NCI-H2196 treated with DMSO at 0.1 percent for 48 hours (cell line): Measurements from ENCODE around the gene MAGI2.
"Not testable (repeated sequence)": the region's sequence is repeated elsewhere in the genome, so short reads cannot be mapped to it uniquely, and the experiment has no call there.

Experiments
- DNase-seq: peaks from one replicate; lab custom pipeline; 2025; ENCODE audit not compliant: unreplicated experiment; lab: John Stamatoyannopoulos, UW

Gene MAGI2

DNA sequence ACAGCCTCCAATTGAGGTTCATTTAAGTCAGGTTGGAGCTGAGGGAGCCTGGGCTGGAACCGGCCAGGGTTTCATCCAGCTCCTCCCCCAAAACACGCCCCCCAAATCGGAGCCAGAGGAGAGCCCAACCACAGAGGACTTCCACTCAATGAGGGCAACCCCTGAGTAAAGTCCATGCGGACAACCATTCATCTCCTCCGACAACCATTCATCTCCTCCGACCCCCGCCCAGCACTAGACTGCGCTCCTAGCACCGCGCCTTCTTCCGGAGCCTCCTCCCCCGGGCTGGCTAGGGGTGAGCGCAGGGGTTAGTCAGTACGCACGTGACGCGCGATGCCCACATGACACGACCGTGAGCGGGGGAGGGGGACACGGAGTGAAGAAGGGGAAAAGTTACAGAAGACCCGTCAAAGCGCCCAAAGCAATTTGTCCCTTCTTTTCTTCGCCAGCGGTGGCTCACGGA is 1.4 kb downstream of the MAGI2 start:
- DNase-seq: no peak

DNA sequence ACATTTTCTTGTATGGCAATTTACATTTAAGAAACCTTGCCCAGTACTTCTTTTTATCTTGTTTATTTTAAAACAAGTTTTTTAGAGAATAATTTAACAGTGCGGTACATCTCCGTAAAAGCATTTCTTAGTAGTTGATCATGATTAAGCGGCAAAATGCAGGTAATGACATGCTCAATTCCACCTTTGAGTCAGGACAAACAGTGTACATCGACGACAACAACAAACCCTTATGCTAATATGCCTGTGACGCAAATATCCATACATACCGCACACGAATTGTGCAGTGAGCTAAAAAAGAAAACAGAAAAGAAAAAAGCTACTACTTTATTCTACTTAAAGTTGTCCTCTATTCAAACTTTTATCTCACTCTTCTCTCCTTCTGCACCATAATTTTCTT is 1.9 kb downstream of the MAGI2 start:
- no peak for DNase-seq

DNA sequence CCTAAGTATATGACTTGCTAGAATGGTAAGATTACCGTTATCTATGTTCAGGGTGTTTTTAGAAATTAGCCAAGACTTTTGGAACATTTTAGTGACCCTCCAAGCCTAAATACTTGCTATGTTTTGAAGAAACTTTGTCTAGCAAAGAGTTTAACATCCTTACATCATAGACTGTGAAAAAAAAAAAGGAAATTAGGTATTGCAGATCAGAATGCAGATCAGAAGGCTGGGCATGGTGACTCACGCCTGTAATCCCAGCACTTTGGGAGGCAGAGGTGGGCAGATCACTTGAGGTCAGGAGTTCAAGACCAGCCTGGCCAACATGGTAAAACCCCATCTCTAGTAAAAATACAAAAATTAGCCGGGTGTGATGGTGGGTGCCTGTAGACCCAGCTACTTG is 10.7 kb downstream of the MAGI2 start:
- not testable (repeated sequence) for DNase-seq

- DNase-seq: no peak
These were observed 17.1 kb downstream of the MAGI2 start for GRCh38 chr7:79436378-79436777.

DNA sequence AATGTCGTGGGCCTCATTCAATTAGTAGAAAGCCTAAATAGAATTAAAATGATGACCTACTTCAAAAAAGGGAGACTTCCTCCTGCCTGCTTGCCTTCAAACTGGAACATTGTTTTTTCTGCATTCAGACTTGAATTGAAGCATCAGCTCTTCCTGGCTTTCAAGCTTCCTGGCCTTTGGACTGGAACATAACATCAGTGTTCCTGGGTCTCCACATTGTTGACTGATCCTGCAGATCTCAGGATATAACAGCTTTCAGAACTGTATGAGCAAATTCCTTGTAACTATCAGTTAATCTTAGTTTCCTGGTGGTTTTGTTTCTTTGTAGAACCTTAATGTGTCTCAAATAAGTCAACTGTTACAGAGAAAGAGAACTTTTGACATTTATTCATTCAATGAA is 18.6 kb downstream of the MAGI2 start:
- DNase-seq: no peak

DNA sequence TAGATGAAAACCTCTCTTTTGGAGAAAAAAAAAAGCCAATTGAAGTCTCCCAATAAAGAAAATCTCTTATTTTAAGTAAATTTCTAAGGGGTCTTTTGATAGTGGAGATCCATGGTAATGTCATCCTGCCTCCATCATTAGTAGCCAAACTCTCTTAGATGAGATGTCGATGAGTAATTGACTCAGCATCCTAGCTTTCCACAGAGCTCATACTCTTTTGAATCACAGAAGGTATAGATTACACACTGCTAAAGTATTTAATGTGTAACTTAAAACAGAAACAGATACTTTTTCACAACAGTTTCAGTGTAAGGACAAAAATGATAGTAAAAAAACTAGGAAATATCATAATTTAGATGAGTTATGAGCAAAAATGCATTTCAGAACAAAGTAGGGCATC is 19.4 kb downstream of the MAGI2 start:
- no peak for DNase-seq

DNA sequence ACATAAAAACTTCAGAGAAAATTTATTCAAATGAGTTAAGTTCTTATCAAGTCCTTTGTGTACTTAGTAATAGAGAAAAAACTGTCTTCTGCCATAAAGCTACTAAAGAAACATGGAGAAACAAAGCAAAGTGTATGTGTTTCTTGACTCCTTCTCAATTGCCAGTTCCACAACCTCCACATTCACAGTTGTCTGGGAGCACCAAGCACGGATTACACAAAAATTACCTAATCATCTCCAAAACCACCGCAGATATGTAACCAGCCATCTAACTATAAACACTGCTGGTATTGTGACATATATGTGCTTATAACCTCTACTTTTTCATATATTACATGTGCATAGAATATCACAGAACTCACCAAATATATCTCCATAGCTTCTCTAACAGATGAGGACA is 23.1 kb downstream of the MAGI2 start:
- DNase-seq: no peak

- DNase-seq: no peak
These were observed 27.8 kb downstream of the MAGI2 start for GRCh38 chr7:79425665-79426064.

DNA sequence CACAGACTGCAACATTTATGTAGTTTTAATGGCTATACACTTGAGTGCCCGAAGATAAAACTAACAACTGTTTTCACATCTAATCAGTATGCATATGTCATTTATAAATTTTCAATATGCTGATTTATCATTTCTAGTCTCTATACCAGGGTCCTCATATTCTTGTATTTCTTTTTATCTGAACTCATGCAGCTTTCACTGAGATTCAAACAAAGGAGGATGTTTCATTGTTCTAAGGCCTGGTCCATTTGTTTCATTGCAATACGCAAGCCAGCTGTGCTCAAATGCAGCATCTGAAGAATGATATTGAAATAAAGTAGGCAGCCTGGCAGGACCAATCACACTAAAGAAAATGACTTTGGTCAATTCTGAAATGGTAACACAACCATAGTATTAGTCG is 31.7 kb downstream of the MAGI2 start:
- no peak for DNase-seq

- no peak for DNase-seq
These were observed 33.0 kb downstream of the MAGI2 start for GRCh38 chr7:79420464-79420863.

DNA sequence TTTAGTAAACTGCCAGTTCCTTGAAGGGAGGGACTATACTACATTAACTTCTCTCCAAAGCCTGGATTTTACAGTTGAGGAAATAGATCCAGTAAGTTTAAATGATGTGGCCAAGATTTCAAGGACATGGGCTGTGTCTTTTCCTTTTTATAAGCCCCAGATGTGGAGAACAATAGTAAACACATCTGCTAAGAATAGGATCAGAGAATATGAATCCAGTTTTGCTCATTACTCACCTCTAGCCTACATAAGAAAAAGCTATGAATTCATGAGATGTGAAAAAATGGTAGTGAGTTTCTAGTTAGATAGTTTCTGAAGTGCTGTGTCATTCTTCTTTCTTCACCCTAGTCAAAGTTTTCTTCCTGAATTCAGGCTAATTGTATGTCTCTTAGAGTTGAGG is 38.6 kb downstream of the MAGI2 start:
- DNase-seq: no peak

GRCh38 chr7:79412915-79413314 is 40.6 kb downstream of the MAGI2 start:
- no peak for DNase-seq

GRCh38 chr7:79412438-79412837 is 41.0 kb downstream of the MAGI2 start:
- DNase-seq: no peak

GRCh38 chr7:79410345-79410744 is 43.1 kb downstream of the MAGI2 start:
- DNase-seq: no peak

DNA sequence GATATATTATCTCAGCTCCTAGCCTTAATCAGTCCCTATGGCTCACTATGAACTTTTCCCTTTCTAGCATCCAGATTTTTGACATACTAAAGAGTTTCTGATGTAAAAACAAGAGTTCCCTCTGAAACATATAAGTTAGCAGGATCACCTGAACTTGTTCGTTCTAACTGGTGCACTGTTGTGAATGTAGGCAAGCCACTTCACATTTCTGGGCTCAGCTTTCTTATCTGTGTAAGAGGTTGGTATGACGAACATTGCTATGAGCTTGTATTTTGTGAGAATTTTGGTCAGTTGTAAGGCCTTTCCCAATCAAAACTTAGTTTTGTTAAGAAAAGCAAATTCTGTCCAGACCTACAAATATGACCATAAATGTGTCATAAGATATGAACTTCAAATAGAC is 46.1 kb downstream of the MAGI2 start:
- no peak for DNase-seq

DNA sequence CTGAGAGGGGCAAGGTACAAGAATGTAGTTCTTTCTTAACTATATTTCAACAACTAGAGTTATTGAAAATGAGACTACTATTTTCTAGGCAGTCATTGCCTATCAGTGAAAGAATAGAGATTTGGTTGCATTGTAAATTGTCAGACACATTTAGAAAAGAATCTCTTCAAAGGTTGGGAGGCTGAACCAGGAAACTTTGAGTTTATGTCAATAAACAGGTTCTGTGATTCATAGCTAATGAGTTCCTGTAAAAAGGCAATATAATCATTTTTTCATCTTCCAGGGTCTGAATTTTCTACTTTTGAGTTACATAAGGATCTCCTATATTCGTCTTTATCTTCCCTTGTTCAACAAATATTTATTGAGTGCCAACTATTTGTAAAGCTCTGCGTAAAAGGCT is 47.1 kb downstream of the MAGI2 start:
- DNase-seq: no peak

- DNase-seq: no peak
These were observed 48.1 kb downstream of the MAGI2 start for GRCh38 chr7:79405368-79405767.

DNA sequence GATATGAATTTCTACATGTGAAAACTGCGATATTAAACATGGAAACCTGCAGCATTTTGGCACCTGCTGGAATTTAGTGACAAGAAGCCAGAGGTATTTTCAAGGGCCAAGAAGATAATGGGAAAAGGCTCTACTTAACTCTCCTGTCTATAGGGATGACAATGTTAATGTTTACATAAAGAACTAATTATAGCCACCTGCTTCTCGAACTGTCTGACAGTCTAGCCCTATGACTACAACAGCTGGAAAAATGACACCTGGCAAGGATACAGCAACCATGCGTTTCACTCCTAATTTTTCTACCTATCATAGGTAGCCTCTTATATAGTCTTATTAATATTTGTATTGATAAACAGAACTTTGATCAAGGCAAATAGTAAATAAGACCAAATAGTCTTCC is 49.6 kb downstream of the MAGI2 start:
- no peak for DNase-seq

- DNase-seq: no peak
These were observed 50.0 kb downstream of the MAGI2 start for GRCh38 chr7:79403451-79403850.

DNA sequence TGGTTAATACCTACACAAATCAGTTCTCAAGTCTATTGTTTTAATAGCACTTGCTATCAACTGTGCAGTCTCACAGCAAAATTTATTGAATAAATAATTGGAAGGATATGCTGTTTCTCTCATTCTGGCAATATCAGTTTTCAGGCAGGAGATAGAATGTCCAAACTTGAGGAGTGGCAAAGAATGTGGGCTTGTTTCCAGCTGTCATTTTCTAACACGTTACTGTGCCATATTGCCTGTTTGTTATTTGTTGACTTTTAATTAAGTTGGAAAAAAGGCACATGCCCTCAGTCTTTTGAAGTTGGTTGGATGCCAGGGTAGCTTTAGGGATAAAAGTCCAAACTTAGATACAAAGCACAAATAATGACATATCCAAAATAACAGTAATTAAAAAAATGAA is 52.2 kb downstream of the MAGI2 start:
- no peak for DNase-seq

DNA sequence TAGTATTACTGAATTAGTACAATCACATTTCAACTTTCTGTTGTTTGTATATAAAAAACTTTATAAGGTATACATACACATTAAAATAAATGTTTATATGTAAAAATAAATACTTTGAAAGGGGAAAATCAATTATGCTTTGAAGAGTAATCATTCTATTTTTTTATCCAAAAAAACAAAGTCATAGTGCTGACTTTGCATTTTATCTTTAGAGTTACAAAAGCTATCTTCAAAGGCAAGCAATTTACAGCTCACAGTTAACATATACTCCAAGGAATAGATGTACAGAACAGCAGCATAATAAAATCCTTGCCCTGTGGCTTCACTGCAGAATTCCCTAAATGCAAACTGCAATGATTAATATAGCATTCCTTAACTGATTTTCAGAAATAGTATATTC is 53.2 kb downstream of the MAGI2 start:
- DNase-seq: no peak

- no peak for DNase-seq
These were observed 55.2 kb downstream of the MAGI2 start for GRCh38 chr7:79398138-79398749.

GRCh38 chr7:79386688-79387422 is 66.6 kb downstream of the MAGI2 start:
- DNase-seq: no peak
